Right kidney (tissue), 9 donors: Measurements from ENCODE around the gene MSI1.

ENCODE experiments used
- DNase-seq: peaks from one replicate; pipeline ENCODE4 v3.0.0-alpha.2; 2016
- long read RNA-seq, 8 donors: transcript quantifications; one replicate each; lab custom pipeline, GENCODE V29; 2026

Gene MSI1
- long read RNA-seq, donor 1, partial matches to known transcripts = 13 of 16 reads
- long read RNA-seq, donor 1, other reads (novel, unspliced or antisense) = 0 of 16 reads
- long read RNA-seq, donor 2, partial matches to known transcripts = 364 of 402 reads
- long read RNA-seq, donor 2, other reads (novel, unspliced or antisense) = 37 of 402 reads
- long read RNA-seq, donor 3 = 0 reads
- long read RNA-seq, donor 4 = 0 reads
- long read RNA-seq, donor 5, partial matches to known transcripts = 0 of 2 reads
- long read RNA-seq, donor 5, other reads (novel, unspliced or antisense) = 0 of 2 reads
- long read RNA-seq, donor 6, partial matches to known transcripts = 0 of 2 reads
- long read RNA-seq, donor 6, other reads (novel, unspliced or antisense) = 0 of 2 reads
- long read RNA-seq, donor 7, partial matches to known transcripts = 5 of 5 reads
- long read RNA-seq, donor 7, other reads (novel, unspliced or antisense) = 0 of 5 reads
- long read RNA-seq, donor 8, partial matches to known transcripts = 22 of 23 reads
- long read RNA-seq, donor 8, other reads (novel, unspliced or antisense) = 0 of 23 reads

DNA sequence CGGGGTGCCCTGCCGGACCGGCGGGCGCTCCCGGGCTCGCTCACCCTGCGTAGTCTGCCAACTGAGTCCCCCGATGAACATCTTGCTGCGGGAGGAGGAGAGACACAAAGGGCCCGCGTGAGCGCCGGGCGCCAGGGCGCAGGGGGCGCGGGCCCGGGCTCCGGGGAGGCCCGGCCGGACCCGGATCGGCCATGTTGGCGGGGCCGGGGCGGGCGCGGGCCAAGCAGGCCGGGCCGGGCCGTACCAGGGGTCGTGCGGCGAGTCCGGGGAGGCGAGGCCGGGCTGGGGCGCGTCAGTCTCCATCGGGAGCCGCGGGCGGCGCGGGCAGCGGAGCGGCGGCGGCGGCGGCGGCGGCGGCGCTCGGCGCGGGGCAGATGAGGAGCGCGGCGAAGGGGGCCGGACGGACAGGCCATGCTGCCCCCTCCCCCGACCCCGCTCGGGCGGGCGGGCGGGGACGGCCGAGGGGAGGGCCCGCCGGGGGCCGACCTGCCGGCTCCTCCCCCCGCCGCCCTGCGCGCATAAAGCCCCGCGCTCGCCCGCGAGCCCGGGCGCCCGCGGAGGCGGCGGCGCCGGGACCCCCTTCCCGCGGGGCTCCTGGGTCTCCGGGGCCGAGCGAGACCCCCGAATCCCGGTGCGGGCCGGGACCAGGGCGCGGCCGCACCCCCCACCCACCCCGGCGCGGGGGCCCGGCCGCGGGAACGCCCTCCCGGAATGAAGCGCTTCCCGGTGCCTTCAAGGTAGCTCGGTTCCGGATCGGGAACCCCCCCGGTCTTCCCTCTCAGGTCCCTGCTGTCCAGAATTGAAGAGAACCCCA is at the start of gene MSI1:
TSS of gene MSI1 (minus strand) at position 376 of the 814 bp plus-strand sequence. CDS start at position 303, 73 bp downstream.
- DNase-seq = peak; percentile 53

DNA sequence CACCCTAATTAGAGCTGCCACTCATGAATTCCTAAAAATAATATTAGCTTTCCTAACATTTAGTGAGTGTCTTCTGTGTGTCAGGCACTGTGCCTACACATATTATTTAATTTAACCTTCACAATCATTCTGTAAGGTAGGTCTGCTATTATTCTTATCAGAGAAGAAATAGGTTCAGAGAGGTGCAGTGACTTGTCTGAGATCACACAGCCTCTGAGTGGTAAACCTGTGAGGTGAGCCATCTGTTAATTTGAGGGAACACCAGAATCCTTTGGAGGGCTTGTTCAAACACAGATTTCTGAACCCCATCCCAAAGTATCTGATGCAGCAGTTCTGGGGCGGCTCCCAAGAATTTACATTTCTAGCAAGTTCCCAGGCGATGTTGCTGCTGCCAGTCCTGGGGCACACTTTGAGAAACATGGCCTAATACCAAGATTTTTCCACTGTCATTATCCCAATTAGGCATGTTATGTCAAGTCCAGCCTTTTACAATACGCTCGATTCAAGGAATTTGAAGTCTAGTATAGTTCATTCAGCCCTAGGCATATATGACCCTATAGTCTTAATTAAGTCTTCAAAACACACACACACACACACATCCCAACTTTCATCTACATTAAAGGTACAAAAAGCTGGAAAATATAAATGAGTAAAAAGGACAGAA is 49.1 kb upstream of the MSI1 start:
- no peak for DNase-seq

DNA sequence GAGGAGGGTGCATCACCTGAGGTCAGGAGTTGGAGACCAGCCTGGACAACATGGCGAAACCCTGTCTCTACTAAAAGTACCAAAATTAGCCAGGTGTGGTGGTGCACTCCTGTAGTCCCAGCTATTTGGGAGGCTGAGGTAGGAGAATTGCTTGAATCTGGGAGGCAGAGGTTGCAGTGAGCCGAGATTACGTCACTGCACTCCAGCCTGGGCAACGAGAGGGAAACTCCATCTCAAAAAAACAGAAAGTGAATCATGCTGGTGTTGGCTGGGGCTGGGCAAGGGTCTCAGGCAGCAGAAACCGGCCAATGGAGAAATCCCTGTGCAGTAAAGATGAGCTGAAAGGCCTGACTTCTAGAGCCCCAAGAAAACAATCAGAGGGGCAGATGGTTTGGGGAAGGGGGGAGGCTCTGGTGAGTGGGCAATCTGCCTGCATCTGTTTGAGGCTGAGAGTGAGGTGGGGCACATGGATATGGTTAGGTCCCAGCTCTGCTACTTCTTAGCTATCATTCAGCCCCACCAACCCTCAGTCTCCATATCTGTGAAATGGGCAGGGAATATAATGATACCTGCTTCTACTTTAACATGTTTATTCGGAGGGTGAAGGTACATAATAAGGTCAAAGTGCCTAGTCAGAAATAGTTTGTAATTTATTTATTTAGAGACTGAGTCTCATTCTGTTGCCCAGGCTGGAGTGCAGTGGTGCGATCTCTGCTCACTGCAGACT is 47.7 kb upstream of the MSI1 start:
- no peak for DNase-seq

DNA sequence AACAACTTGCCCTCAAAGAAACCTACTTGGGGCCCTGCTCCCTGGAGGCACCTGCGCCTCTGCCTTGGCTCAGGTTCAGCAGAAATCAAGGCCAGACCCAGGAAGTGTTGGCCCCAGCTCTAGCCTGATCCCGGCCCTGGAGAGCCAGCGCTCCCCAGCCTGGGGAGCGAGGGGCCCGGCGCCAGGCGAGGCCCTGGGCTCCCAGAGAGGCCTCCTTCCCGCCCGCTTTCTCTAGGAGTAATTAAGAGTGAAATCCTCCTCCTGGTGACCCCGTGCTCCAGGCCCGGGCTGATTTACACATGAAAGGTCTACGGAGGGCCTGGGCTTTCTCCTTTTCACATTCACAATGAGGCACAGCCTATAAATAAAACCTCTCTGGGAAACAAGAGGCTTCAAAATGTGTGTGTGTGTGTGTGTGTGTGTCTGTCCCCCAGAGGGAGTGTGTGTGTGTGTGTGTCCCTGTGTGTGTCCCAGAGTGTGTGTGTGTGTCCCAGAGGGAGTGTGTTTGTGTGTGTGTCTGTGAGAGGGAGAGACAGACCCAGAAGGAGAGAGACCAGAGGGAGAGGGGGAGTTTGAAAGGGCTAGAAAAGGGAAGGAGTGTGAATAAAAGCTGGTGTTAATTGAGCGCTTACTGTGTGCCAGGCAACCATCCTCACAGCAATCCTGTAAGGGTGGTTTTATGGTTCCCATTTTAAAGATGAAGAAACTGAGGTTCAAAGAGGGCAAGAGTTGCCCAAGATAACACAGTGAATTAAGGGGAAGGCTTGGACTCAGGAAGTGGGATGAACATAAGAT is 45.1 kb upstream of the MSI1 start:
- peak; percentile 78 for DNase-seq

DNA sequence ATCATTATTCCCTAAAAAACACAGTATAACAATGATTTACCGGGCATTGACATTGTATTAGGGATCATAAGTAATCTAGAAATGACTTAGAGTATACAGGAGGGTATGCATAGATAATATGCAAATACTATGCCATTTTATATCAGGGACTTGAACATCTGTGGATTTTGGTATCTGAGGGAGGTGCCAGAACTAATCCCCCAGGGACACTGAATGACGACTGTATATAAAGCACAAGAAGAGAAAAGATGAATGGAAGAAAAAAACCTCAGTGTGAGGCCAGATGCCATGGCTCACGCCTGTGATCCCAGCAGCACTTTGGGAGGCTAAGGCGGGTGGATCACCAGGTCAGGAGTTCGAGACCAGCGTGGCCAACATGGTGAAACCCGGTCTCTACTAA is 43.5 kb upstream of the MSI1 start:
- no peak for DNase-seq

DNA sequence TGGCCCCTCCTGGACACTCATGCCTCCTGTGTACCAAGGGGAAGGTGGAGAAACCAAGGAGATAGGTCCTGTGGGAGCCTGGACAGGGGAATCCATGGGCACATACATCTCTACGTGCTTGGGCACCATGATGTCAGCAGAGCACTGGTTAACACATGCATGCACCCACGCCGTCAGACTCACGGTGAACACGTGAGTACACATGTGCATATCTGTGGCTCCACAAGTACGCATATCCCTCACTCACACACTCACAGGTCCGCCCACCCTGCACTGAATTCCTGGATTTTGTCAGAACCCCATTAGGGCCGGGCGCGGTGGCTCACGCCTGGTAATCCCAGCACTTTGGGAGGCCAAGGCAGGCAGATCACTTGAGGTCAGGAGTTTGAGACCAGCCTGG is 39.8 kb upstream of the MSI1 start:
- DNase-seq = no peak

DNA sequence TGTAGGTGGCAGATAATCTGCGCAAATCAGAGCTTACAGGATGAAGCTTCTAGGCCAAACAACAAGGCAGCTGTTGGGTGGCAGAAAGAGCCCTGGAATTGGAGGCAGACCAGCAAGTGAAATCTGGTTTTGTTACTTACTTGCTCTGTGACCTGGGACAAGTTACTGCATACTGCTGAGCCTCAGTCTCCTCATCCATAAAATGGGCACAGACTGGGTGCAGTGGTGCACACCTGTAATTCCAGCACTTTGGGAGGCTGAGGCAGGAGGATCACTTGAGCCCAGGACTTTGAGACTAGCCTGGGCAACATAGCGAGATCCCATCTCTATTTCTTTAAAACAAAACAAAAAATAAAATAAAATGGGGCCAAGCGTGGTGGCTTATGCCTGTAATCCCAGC is 37.6 kb upstream of the MSI1 start:
- DNase-seq = no peak

DNA sequence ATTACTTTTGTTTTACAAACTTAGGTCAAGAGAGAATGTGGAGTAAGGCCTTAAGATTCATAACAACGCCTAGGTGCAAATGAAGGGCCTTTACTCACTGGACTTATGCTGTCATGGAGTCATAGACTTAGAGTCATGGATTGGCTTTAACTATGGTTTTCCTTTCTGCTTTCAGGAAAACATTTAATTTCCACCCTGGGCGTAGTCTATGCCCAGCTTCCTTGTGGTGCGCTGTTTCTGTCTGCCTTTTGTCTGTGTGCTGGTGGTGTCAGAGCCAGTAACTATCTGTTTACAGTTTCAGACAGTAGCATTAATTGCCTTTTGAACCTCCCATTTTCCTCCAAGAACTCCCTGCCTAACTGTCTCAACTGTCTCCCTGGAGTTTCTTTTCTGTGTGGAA is 37.1 kb upstream of the MSI1 start:
- no peak for DNase-seq

DNA sequence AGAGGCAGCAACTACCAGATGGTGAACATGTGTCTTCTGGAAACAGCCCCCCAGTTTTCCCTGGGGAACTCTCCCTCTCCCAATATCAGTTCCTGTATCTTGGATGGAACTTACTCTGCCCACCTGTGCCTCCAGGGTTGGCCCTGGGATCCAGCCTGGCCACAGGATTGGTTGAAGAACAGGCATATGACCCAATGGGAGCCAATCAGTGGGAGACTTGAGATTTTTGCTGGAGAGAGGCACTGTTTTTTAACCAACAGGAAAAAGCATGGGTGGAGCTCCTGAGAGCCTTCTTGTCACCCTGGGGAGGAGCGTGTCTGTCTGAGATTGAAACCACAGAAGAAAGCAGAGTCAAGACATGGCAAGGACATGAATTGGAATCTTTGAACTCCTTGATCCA is 35.3 kb upstream of the MSI1 start:
- no peak for DNase-seq

DNA sequence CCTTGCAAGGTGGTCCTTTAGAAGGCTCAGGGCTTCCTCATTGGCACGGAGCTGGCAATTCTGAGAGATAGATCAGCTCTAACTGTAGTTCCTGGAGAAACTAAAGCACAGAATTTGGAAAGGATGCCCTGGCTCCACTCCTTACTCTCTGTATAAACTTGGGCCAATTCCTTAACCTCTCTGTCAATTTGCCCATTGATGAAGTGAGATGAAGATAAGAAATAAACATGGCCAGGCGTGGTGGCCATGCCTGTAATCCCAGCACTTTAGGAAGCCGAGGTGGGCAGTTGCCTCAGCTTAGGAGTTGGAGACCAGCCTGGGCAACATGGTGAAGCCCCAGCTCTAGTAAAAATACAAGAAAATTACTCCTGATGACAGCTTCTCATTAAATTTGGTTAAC is 34.9 kb upstream of the MSI1 start:
- no peak for DNase-seq

DNA sequence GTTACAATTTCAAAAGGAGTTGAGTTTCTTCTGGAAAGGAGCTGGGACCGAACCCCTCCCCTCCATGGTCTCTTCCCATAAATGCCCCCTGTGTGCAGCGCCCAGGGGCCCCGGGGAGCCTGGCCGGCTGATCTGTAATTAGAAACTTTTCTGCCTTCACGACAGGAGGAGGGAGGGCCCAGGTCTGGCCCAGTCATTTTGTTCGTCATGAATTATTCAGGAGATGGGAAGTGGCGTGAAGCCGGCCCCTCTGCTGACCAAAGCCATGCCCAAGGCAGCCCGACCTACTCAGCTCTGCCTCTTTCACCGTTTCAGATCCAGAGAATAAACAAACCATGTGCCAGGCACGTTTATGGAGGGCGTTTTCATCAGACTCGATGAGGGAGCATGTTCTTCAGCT is 33.3 kb upstream of the MSI1 start:
- peak; percentile 68 for DNase-seq

DNA sequence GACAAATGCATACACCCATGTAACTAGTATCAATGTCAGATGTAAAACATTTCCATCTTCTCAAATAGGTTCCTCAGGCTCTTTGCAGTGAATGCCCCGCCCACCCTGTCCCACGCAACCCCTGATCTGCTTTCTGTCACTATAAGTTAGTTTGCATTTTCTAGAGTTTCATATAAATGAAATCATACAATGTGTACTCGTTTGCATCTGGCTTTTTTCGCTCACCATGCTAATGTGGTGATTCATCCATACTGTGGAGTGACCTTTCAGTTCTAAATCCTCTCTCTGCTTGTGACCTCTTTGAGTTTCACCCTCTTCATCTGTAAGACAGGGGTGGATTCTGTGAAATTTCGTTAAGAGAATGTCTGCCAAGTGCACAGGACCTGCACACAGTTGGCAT is 30.6 kb upstream of the MSI1 start:
- no peak for DNase-seq

DNA sequence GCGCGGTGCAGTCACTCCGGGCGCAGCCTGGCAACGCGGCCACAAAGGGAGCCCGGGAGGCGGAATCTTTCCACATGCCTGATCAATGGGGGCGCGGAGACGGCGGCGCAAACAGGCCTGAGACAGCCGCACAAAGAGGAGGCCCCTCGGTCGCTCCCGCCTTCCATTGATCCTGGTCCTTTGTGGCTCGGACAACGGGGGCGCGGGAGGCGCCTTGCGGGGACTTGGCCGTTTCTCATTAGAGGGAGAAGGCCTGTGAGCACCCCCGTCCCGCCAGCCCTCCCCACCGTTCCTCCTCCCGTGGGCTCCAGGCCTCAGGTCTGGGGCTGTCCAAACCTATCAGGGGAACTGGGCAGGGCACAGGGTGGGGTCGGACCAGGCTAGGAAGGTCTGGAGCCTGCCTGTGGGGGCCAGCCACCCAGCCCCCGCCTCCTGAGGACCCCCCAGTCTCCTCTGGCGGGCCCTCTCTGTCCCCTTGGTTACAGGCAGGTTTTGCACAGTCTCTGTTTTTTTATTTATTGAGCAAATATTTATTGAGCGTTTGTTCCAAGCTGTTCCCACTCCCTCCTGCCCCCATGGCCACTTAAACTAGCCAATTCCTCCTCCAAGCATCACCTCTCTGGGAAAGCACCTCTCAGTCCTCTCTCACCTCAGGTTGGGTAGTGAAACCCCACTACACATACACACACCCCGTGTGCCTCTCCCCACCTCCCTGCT is 29.0 kb upstream of the MSI1 start:
- peak; percentile 65 for DNase-seq

DNA sequence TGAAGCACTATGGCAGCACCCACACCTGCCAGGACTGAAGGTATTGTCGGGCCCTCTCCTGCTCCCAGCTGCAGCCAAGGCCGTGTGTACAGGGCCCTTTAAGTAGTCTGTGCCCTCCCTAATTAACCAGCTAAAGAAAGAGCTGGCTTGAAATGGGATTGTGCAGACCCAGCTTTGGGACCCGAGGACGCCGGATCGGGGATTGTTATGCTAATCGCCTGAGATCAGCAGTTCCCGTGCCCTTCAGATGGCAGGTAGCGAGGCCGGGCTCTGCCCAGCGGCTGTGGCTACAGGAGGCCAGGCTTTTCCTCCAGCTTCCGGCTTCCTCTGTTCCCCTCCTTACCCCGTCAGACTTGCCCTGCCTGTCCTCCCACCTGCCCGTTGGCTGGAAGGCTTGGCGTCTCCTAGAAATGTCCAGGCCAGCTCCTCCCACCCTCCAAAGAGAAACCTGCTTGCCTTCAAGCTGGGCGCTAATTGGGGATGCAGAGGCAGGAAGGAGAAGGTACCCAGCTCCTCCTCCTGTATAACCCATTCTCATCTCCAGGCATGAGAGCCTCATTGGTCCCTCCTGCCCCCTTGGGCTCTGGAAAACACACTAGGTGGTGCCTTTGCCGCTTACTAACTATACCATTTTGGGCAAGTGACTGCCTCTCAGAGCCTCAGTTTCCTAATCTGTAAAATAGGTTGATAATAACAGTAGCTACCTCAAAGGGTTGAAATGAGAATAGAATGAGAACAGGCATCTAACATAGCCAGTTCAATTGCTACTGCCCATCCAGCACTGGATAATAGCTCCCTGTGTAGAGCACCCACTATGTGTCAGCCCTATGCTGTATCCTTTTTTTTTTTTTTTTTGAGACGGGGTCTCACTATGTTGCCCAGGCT is 25.8 kb upstream of the MSI1 start:
- peak; percentile 62 for DNase-seq

DNA sequence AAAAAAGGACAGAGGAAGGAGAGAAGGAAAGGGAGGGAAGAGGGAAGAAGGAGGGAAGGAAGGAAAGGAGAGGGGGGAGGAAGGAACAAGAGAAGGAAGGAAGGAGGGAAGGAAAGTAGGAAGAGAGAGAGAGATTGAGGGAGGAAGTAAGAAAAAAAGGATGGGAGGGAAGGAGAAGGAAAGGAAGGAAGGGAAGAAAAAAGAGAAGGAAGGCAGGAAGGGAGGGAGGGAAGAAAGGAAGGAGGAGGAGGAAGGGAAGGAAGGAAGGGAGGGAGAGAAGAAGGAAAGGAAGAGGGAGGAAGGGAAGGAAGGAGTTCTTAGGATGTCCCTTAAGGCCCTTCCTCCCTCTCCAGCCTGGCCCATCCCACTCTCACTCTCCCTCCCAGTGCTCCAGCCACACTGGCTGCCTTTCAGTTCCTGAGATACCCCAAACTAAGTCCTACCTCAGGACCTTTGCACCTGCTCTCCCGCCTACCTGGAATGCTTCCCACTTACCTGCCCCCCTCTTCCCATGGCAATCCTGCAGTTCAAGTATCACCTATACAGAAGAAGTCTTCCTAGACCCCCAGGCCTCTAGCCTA is 21.7 kb upstream of the MSI1 start:
- DNase-seq = no peak

DNA sequence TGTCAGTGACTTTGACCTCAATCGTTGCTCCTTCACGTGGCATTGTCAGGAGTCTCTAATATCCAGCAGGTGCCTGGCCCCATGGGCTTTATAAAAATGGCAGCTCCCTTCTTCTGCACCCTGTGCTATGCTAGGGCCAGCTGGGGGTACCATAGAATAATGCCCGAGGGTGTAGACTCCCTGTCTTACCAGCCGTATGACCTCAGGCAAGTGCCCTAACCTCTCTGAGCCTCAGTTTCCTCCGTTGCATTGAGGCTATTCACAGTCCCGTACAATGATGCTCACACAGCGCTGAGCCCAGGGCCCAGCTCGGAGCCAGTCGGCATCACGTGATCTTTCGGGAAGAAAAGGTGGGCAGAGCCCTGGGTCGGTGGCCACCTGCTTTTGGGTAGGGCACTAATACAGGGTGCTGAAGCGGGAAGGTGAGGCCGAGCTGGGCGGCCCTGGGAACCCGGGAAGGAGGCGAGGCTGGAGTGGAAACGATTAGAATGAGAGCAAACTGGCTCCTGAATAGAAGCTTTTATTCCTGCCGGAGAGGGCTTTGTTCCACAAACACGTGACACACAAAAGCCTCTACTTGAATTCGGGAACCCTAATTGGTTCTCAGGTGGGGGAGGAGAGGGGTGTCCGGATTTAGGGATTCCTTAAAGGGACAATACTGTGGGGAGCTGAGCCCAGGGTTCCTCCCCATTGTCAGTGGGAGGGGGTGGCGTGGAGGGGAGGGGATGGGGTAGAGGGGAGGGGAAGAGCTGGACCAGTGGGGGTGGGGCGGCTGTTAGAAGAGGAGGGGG is 19.9 kb upstream of the MSI1 start:
- peak; percentile 56 for DNase-seq

DNA sequence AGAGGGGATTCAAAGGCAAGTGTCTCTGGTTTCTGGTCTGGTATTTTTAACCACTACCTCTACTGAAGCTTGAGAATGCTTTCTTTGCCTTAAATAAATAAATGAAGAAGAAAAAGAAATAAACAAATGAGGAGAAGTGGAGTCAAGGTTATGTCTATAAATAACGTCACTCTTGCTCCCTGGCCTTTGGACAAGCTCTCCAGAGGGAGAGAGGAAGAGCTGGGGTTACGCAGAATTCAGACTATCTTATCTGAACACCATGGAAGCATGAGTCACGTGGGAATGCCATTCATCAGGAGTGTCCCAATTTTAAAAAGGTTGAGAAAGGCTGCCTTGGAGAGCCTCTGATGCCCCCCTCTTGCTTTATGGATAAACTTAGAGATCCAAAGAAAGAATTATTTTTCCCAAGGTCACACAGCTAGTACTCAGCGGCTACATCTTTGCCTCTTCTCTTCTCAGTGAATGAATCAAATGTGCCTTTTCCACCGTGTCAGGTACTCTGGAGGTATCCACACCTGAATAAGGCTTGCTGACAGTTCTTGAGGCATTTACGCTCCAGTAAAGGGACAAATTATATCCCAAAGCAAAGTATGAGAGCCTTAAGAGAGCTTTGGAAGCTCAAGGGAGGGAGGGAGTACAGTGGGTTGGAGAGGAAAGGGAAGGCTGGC is 12.9 kb upstream of the MSI1 start:
- no peak for DNase-seq

DNA sequence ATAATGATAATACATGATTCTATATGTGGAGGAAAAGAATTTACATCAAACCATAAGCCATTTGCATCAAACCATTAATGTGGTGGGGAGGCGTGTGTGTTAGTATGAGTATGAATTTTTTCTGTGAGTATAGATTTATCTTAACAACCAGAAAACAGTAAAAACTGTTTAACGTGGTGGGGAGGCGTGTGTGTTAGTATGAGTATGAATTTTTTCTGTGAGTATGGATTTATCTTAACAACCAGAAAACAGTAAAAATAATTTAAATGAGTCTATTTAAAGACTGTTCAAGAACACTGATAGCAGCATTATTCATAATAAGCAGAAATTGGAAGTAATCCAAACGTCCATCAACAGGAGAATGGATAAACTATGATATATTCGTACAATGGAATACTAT is 9.1 kb upstream of the MSI1 start:
- DNase-seq = no peak
